Embryonic facial prominence (tissue), 1 donor: ENCODE results near the gene RRP7A.
"Not testable (repeated sequence)": the region's sequence is repeated elsewhere in the genome, so short reads cannot be mapped to it uniquely, and the experiment has no call there.

Experiments
- DNase-seq: peaks from one replicate; pipeline ENCODE4 v3.0.0-alpha.2; 2016; ENCODE audit errors: extremely low spot score

Gene RRP7A

DNA sequence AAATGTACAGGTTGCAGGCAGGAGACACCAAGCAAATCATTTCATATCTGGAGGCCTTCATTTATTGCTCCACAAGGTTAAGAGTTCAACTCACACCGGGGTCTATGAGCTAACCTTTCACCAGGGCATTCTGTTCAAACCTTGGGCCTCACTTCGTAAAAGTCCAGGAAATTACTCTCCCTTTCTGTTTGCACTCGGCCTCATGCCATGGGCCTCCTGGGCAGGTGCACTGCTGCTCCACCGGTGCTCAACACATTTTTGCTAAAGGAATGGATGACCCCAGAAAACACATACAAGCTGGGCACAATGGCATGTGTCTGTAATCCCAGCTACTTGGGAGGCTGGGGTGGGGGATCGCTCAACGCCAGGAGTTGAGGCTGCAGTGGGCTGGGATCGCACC lies 16.6 kb upstream of the RRP7A start:
- DNase-seq = no peak

DNA sequence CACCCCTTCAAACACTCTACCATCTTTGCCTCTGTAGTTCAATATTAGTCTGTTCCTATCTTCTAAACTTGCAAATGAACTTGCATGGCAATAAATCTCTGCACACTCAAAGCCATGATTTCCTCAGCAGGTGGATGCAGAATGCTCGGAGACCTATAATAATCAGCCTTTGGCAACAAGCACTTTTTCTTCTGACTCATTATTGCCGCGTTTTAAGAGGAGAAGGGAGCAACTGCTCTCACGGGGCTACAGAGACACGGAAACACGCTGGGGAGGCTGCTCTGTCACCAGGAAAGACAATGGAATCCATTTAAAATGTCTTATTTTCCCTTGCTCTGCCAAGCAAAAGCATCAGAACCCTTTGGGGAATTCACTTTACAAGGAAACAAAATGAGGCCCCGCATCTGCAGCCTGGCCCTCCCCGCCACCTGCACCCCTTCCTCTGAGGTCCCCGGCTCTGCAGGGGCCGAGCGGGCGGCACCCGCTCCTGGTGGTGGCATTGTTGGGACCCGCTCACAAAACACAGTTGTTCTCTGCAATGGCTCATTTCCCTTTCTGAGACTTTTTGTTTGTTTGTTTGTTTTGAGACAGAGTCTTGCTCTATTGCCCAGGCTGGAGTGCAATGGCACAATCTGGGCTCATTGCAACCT lies 15.6 kb upstream of the RRP7A start:
- DNase-seq = not testable (repeated sequence)

DNA sequence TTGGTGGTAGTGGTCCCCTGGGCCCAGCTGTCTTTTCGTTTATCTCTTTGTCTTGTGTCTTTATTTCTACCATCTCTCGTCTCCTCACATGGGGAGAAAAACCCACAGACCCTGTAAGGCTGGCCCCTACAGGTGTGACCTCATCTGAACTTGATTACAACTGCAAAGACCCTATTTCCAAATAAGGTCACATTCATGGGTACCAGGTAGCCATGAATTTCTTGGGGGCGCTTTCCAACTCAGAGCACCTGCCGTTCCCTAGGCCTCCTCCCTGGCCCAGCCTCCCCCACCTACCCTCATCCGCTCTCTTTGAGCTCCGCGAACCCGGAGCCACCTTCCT lies 14.0 kb upstream of the RRP7A start:
- DNase-seq = no peak

DNA sequence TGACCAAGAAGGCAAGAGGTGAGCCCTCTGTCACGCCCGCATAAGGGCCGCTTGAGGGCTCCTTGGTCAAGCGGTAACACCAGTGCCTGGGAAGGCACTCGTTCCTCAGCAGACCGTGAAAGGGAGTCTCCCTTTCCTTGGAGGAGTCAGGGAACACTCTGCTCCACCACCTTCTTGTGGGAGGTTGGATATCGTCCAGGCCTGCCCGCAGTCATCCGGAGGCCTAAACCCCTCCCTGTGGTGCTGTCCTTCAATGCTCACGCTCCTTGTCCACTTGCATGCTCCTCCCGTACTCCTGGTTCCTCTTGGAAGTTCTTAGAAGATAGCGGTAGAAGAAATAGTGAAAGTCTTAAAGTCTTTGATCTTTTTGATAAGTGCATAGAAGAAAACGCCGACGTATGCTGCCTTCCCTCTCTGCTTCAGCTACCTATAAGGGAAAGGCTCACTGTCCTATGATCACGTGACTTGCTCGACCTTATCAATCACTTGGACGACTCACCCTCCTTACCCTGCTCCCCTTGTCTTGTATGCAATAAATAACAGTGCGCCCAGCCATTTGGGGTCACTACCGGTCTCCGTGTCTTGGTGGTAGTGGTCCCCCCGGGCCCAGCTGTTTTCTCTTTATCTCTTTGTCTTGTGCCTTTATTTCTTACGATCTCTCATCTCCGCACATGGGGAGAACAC lies 11.9 kb upstream of the RRP7A start:
- not testable (repeated sequence) for DNase-seq

DNA sequence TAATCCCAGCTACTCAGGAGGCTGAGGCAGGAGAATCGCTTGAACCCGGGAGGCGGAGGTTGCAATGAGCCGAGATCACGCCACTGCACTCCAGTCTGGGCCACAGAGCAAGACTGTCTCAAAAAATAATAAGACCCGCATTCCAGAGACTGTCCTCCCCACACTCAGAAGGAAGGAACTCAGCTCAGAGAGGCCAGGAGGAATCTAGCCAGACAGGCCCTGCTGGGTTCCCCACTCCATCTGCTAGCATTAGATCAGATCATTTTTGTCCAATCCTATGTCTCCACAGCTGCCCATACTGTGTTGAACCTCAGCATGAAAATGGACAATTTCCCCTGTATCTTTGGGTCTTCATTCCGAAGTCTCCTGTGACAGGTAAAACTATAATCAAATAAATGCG lies 9.8 kb upstream of the RRP7A start:
- DNase-seq = not testable (repeated sequence)

DNA sequence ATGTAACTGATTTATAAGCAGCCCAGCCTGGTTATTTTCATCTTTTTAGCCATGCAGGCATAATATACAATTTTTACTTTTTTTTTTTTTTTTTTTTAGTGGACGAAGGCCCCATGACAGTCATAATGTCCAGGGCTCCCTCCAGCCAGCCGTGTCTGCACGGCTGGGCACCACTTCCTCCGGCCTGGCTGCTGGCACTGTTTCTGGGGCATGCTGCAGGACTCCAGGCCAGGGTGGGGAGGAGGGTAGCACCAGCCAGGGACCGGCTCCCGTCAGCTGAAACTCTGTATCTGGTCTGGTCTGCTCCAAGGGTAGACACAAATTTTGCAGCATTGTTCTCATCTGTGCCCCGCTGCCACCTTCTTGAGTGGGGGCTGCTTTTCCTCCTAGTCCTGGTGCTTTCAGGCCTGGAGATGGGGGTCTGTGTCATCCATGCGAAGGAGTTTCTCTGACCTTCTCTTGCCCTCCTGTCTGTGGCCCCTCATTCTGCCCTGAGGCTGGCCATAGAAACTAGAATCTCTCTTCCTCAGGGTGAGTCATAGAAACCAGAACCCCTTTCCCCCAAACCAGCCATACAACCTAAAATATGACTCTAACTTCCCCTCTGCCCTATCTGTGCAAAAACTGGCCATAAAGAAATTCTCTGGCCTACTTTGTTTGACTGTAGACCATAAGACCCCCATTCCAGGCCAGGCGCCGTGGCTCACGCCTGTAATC lies 9.2 kb upstream of the RRP7A start:
- DNase-seq = no peak

DNA sequence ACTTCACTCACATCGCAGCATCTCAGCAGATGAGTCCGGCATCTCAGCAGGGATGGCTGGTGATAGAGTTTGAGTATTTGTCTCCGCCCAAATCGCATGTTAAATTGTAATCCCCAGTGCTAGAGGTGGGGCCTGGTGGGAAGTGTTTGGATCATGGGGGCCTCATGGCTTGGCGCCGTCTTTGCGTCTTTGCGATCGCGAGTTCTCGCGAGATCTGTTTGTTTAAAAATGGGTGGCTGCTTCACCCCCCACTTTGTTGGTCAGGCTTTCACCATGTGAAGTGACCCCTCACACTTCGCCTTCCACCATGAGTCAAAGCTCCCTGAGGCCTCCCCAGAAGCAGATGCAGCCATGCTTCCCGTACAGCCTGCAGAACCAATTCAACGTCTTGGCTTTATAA lies 3.0 kb upstream of the RRP7A start:
- no peak for DNase-seq

DNA sequence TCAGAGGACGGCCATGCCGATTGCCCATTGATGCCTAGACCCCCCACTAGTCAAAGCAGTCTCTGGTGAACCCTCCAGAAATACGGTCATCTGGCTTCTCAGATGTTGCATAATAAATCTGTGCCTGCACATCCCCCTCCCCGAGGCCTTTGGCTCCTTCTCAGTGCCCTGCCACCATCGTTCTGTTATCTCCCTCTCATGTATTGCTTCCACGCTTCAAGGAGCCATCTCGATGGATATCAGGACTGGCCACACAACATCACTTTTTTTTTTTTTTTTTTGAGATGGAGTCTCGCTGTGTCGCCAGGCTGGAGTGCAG lies 1.6 kb upstream of the RRP7A start:
- no peak for DNase-seq

DNA sequence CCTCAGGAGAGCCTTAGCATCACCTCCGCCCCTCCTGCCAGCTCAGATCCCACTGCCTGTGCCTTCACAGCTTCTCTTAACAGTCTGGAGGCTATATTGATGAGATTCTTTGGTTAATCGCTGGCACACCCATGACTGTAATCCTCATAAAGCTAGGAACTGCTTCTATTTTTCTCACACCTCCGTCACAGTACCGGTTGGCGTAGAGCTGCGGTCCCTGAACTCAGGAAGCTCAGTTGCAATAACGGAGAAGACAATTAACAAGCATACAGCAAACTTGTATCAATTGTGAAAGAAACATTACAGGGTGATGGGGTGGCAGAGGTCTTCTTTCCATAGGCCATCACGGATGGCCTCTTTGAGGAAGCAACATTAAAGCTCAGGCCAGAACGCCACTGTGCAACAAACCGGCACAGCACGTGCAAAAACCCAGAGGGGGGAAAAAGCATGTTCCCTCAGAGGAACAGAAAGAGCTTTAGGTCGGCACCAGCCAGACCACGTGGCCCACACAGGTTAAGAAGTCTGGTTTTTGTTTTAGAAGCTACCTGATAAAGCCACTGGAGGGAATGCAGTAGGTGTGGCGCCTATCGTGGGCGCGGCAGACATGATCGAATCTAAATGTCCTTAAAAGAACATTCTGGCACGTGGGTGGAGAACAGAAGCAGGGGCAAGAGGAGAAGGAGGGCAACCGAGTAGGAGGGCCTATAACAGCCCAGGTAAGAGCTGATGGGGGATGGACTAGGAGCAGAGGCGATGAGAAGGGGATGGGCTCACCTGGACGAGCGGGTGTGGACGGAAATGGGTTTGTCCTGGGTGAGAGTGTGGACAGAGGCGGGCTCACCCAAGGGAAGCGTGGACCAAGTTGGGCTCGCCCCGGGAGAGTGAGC lies 715 bp downstream of the RRP7A start:
- DNase-seq = not testable (repeated sequence)

DNA sequence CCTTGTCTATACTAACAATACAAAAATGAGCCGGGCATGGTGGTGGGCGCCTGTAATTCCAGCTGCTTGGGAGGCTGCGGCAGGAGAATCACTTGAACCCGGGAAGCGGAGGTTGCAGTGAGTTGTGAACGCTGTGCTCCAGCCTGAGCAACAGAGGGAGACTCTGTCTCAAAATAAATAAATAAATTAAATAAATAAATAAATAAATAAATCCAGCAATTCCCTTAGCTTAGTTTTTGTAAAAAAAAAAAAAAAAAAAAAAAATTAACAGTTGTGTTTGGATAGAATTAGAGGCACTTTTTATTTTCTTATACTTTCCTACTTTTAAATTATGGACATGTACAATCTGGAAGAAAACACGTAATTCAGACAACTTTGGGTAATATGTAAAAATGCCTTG lies 2.5 kb downstream of the RRP7A start:
- not testable (repeated sequence) for DNase-seq

DNA sequence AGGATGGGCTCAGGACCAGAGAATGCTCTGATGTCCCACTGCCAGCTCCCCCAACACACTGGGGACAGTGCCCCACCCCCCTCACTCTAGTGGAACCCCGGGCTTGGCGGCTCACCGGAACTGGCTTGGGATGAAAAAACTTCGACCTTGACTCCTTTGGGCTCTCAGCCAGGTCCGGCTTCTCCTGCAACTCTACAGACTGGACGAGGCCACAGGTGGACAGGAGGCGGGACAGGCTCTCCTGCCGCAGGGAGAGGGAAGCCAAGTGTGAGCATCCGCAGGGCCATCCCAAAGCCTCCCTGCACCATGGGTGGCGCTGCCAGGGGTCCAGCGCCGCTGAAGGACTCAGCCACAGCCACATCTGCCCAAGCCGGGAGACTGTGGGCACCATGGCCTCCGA lies 3.7 kb downstream of the RRP7A start:
- no peak for DNase-seq

DNA sequence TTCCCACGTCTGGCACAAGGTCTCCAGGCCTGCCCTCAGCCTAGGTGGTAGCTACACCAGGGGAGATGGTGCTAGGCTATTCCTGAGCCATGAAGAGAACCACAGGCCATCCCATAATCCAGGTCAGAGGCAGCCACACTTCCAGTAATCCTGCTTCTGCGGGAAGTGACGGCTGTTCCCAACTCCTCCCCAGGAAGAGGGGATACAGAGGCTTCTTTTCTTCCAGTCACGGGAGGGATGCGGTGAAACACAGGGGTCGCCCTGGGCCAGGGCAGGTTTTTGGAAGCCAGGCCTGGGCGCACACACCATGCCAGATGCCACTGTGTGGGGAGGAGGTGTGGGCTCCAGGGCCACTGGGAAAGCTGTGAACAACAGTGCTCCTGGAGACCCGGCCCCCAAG lies 4.3 kb downstream of the RRP7A start:
- not testable (repeated sequence) for DNase-seq

DNA sequence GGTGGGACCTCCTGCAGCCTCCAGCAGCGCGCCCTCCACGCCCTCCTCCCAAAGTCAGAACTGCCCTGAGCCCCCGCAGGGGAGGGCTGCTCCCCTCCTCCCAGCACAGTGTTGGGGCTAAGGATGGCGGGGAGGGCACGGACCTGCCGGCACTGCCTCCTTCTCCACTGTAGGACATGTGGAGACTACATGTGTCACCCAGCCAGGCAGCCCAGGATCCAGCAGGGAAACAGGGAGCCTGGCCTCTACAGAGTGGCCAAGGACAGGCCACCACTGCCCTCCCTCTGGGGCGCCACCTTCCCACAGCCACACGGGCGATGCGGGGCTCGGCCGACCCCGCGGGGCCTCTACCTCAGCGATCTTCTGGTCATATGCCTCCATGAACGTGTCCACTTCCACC lies 5.3 kb downstream of the RRP7A start:
- DNase-seq = not testable (repeated sequence)

DNA sequence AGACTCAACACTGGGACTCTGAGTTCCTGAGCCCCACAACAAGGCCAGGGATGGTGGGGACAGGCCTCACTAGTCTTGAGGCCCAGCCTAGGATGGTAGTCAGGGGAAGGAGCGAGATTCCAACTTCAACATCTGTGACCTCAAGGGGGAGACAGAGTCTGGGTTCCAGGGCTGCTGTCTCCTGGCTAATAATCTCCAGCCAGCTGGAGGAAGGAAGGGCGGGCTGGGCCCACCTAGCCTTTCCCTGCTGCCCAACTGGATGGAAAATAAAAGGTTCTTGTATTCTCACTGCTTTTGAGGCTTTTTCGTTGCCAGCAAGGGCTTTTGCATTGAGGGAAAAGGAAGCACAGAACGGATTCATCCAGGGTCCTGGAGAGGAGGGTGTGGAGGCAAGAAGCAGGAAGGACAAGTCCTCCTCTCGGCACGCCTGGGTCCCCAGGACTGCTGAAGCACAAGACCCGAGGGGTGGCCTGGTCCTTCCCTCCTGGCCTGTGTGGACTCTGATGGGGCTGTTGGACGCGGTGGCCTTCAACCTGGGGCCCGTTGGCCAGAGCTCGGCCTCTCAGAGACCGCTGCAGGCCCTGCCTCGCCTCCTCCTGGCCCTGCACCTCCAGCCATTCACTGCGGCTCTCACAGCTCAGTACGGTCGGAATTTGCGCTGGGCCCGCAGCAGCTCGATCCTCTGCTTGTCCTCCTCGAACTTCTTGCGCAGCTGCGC lies 7.2 kb downstream of the RRP7A start:
- not testable (repeated sequence) for DNase-seq

DNA sequence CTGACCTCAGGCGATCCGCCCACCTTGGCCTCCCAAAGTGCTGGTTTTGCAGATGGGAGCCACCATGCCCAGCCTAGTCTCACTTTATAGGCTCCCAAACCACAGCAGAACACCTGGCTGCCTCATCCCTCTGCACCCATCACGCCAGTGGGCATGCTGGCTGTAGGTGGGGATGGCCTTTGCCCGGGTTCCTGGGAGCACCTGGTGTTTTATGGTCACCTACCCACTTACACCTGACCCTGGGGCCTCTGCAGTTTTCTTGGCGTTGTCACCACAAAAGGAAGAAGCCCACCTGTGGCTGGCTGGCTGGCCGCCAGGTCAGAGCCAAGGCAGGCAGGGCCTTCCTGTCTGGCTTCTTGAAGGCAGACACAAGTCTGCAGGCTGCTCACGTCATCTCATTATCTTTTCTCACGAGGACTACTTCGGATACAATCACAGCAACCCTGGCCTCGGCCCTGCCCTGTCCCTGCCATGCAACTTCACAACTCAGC lies 8.2 kb downstream of the RRP7A start:
- no peak for DNase-seq

DNA sequence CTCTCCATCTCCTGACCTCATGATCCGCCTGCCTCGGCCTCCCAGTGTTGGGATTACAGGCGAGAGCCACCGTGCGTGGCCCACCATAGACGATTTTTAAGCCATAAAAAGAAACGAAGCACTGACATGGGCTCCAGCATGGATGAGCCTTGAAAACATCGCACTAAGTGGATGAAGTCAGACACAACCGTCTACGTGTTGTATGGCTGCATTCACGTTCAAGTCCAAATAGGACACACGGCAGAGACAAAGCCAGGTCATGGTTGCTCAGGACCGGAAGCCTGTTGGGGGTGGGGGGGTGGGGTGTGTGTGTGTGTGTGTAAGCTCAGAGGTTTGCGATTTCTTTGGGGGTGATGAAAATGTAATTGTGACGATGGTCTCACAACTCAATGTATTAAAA lies 10.0 kb downstream of the RRP7A start:
- no peak for DNase-seq

DNA sequence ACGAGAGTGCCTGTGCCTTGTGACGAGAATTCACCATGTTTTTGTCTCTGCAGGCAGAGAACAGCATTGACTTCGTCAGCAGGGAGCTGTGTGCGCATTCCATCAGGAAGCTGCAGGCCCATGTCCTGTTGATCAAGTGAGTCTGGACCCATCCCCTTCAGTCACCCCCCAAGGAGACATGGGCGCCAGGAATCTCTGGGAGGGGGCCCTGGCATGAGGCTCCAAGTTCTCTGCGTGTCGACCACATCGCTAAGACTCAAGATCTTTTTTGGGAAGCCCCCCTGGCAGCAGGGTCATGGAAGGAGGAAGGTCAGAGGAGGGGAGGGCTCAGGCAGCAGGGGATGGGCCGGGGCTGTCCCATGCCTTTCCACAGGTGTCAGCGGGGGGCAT lies 10.6 kb downstream of the RRP7A start:
- DNase-seq = not testable (repeated sequence)

DNA sequence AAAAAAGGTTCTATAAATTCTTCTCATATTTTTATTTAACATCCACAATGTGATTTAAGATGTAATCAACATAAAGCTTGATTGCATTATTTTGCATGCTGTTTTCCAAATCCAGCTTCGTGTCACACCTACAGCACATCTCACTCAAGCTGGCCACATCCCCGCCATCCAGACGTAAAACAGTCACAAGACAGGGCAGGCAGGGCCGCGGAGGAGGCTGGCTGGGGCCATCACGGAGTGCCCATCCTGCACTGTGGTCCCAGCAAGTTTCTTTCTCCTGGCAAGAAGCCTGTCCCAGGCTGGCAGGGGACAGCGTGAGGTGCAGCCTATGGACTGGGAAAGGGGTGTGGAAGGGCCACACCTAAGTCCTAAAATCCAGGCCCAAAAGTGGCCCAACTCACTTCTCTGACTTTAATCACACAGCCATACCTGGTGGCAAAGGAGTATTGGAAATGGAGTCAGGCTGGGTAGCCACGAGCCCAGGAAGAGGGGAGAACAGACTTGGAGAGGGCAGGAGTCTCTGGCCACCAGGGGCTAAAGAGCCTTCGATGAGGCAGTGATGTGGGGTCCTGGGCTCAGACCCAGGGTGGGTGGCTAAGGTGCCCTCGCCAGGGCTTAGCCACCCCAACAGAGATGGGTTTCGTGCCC lies 11.1 kb downstream of the RRP7A start:
- not testable (repeated sequence) for DNase-seq

DNA sequence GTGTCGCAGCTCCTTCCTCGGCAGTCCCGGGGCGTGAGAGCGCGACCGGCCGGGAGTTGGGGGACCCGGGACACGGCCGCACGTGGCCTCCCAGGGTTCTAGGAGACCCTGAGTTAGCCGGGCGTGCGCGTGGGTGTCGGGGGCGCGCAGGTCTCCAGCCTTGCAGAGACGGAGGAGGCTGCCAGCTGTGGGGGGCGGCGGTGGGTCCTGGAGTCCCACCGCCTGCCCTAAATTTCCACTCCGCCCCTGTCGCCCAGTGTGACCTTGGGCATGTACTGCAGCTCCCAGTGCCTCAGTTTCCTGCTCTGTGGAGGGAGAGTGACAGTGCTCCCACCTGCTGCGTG lies 18.8 kb downstream of the RRP7A start:
- no peak for DNase-seq

DNA sequence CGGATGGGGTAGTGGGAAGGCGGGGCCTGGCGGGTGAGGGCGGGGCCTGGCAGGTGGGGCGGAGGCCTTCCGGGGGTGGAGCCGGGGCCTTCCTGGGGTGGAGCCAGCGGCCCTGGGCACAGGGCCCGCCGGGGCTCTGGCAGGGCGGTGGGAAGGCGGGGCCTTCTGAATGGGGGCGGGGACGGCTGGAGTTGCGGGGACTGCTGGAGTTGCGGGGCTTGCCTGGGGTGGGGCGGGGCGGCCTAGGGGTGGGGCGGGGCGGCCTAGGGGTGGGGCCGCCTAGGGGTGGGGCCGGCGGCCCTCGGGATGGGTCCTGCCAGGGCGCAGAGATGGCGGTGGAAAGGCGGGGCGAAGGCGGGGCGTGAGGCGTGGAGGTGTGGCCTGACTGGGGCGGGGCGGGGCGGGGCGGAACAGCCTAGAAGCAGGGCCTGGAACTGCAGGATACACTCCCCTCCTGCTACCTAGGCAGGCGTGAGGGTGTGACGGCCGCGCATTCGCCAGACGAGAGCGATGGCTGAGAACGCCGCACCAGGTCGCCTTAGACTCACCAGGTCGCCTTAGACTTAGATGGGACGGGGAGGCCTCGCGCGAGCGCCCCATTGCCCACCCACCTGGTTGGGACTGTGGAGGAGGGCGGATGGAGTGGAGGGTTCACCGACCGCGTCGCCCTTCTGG lies 19.3 kb downstream of the RRP7A start:
- peak; percentile 37 for DNase-seq

DNA sequence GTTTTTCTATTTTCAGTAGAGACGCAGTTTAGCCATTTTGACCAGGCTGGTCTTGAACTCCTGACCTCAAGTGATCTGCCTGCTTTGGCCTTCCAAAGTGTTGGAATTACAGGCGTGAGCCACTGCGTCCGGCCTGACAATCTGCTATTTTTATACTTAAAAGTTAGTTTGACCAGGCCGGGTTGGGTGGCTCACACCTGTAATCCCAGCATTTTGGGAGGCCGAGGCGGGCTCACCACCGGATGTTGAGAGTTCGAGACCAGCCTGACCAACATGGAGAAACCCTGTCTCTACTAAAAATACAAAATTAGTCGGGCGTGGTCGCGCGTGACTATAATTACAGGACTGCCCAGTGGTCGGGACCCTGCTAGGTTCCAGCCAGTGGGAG lies 19.8 kb downstream of the RRP7A start:
- DNase-seq = not testable (repeated sequence)
